M059J (cell line): Measurements from ENCODE around the gene ACTL6A. TPM values are rescaled to one million over a fixed set of nuclear protein-coding genes. Genes with fewer than 3 reads are reported as not detected.
A peak's percentile ranks its signal among the peaks of the same experiment; 100 is the strongest.
"Not testable (repeated sequence)": the region's sequence is repeated elsewhere in the genome, so short reads cannot be mapped to it uniquely, and the experiment has no call there.

Source experiments
- DNase-seq: peaks from one replicate; pipeline ENCODE4 v3.0.0-alpha.2; 2012; ENCODE audit warnings: low read depth
- total RNA-seq: library from RNA; depleted of rRNA; stranded (reverse); fragments of >200 nt; shearing (Covaris generic); gene quantifications from 2 replicates; pipeline ENCODE4 v1.2.3, GENCODE V29; 2014; rRNA removed

ACTL6A gene
- total RNA-seq, result 200 and 265 TPM in 2 replicates

- peak; percentile 100 for DNase-seq
These were observed at the start of gene ACTL6A for GRCh38 chr3:179562591-179563270. Gene ACTL6A (plus strand): TSS chr3:179562926. CDS start chr3:179563093, 167 bp downstream.

DNA sequence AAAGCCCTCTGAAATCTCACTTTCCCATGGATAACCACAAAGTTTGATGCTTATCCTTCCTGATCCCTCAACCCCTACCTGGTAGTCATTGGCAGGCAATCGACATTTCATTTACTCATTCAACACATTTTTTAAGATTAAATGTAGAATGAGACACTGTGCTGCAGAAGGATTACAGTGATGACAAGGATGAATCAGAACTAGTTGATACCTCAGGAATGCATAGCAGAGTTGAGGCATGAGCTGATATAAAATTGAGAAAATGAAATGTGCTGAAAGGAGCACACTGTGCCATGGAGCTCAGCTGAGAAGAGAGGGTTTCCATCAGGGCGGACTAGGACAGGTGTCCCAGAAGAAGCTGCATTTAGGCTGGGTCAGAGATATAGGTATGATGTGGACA is 48.9 kb upstream of the ACTL6A start:
- peak; percentile 22 for DNase-seq

DNA sequence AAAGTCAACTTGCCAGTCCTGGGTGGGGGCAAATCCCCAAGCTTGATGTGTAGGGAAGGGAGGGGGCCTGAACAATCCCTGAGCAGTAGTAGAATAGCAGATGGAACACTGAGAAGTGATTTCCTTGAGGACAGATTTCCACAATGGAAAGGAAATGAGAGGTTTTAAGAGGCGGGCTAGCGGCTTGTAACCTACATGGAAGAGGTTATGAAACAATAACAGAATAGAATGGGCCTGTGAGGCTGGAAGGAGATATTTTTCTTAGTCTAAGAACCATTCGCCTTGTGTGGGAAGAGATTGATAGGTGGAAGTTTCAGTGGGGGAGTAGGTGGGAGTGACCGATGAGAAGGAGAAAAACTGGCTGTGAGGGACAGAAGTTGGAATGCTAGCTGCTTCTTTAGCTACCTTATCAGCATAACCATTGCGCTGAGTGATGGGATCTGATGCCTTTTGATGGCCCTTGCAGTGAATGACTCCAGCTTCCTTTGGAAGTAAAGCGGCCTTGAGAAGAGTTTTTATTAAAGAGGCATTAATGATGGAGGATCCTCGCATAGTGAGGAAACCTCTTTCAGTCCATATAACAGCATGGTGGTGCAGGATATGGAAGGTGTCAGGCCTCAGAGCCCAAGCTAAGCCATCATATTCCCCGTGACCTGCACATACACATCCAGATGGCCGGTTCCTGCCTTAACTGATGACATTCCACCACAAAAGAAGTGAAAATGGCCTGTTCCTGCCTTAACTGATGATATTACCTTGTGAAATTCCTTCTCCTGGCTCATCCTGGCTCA is 46.1 kb upstream of the ACTL6A start:
- not testable (repeated sequence) for DNase-seq

DNA sequence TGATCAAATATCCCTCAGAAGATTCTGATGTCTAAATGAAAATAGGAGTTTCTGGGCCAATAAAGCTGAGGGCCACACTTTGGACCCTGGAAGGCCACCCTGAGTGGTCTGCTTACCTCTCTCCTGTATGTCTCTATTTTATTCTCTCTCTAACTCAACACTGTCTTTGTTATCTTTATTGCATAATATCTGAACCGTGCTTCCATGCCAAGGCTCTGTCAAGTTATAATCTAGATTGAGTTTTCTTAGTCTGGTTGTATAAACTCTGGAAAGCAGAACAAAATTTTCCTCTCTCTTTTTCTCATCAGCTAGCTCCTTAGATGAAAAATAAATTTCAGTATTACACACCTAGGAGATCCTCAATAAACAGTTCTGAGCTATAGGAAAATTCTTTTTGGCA is 36.2 kb upstream of the ACTL6A start:
- DNase-seq, result no peak

- DNase-seq, result peak; percentile 68
These were observed 35.7 kb upstream of the ACTL6A start for GRCh38 chr3:179526989-179527391.

DNA sequence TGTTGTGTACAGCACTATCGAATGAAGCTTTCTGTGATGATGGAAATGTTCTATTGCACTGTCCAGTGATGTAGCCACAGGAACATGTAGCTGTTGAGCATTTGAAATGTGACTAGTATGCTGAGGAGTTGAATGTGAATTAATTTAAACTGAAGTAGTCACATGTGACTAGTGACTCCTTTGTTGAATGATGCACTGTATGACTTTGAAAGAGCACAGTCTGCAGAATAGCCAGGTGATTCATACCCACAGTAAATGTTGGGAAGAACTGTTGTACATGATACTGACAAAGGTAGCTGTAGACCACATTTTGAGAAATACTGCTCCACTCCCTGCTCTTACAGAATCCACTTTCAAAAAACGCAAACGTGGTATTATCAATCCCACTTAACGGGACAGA is 34.0 kb upstream of the ACTL6A start:
- peak; percentile 69 for DNase-seq

DNA sequence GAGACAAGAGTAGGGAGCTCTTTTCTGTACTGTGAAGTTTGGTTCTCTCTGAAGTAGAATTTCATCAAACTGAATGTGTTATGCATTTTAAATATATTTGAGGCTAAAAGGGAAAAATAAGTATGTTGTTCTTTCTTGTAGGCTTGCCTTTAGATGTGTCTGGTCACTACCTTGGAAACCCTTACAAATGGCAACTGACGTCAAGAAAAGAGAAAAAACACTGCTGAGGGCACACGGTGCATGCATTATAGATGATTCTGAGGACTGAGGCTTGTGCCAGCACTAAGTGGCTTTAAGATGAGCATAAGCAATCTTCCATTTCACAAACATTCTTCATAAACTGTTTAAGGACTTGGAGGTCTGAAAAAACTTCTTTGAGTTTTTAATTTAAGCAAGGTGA is 31.1 kb upstream of the ACTL6A start:
- DNase-seq, result no peak

GRCh38 chr3:179533274-179533673 is 29.5 kb upstream of the ACTL6A start:
- no peak for DNase-seq

DNA sequence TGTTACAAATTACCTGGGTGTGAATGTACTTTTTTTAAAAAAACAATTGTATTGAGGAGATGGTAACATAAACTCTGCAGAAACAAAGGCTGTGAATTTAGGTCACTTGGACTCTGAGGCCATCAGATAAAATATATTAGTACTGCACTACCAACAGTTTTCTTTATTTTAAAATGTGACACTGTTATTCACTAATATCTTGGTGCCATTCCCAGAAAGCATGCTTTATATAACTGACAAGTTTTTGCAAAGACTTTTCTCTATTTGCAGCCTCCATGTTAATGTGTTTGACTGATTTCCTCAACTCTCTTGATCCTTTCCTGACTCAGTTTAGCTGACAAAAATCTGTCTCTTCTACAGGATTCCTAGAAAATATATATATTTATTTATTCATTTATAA is 26.5 kb upstream of the ACTL6A start:
- DNase-seq, result no peak

DNA sequence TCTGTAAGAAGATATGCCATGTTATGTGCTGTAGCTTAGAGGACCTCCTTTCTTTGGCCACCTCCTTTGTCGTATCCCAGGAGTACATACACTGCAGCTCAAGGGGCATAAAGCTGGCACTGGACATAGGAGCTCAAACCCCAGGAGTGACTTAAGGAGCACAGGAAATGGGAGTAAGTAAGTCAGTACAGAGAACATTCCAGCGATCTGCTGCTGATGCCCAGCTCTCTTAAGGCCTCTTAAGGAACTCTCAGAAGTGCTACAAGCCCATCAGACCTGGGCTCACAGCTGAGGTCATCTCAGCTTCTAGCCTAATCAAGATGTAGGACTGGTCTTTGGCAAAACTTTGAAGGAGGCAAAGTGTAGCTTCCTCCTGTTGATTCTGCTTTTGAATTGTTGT is 21.6 kb upstream of the ACTL6A start:
- DNase-seq, result no peak

GRCh38 chr3:179541596-179541995 is 21.1 kb upstream of the ACTL6A start:
- DNase-seq, result no peak

GRCh38 chr3:179542375-179542774 is 20.4 kb upstream of the ACTL6A start:
- DNase-seq, result no peak

- peak; percentile 84 for DNase-seq
These were observed 17.6 kb upstream of the ACTL6A start for GRCh38 chr3:179544981-179545645.

DNA sequence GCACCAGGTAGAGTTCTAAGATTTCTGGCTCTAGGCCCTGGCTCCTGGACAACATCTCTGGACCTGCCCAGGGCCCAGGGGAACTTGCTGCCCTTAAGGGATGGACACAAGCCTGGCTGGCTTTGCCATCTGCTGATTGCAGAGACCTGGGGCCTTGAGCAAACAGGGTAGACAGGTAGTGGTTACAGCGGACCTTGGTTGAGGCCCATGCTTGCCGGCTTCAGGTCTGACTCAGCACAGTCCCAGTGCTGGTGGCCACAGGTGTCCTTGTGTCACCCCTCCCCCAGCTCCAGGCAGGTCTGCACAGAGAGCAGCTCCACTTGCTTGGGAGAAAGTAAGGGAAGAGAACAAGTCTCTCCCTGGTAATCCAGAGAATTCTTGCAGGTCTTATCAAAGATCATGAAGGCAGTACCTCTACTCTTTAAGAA is 15.9 kb upstream of the ACTL6A start:
- no peak for DNase-seq

- DNase-seq, result no peak
These were observed 11.2 kb upstream of the ACTL6A start for GRCh38 chr3:179551349-179552105.

DNA sequence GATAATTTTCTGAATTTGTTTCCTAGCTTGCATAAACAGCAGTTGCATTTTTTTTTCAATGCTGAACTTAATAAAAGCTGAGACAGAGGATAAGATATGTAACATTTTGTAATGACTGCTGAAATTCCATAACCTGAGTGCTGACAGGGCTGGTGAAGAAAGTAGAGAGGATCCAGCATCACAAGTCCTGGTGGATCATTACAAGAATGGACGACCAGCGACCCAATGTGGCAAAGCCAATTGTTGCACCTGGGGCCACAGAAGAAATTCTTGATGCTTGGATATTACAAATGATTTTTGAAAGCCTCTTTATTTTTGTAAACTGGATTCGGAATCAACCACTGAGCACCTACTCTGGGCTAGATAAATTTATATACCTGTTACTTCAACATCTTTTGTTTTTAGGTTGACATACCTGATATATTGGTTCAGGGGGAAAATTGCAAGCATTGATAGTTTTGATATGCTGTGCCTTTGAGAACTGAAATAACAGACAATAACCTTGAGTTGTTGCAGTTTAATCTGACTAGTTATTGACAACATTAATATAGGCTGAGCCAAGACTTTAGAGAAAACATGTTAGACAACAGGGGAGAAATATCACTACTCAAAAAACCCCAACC is 3.9 kb upstream of the ACTL6A start:
- peak; percentile 74 for DNase-seq

DNA sequence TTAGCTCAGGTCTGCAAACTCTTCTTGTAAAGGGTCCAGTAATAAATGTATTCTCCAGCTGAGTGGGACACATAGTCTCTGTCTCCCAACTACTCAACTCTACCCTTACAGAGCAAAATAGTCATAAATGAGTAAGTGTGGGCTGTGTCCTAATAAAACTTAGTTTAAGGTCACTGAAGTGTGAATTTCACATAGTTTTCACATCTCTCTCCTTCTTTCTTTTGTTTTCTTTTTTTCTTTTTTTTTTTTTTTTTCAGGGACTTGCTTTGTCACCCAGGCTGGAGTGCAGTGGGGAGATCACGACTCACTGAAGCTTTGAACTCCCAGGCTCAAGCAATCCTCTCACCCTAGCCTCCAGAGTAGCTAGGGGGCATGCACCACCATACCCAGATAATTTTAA is 1.9 kb upstream of the ACTL6A start:
- peak; percentile 36 for DNase-seq

DNA sequence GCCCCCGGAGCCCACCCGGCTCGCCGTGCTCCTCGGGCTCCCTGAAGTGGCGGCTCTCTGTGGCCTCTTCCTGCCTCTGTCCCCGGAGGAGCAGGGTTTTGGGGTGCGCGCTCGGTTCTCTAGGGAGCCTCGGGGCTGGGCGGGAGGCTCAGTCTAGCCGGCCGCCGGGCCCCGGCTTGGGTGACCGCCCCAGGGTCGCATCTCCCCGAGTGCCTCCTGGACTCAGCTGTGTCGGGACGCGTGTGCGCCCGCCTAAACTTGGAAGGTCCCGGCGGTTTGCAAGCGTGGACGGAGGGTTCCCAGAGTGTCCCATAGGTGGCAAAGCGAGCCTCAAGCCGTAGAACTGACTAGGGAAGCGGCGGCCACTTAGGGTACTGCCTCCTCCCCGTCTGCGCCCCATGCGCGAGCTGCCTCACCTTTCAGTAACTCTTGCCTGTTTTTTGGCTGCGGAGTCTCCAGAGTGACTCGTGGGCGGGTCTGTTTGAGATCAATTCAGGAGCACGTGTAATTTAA is 601 bp downstream of the ACTL6A start:
- peak; percentile 89 for DNase-seq

- DNase-seq, result no peak
These were observed 2.8 kb downstream of the ACTL6A start for GRCh38 chr3:179565496-179565895.

- DNase-seq, result no peak
These were observed 18.3 kb downstream of the ACTL6A start for GRCh38 chr3:179580992-179581391.

DNA sequence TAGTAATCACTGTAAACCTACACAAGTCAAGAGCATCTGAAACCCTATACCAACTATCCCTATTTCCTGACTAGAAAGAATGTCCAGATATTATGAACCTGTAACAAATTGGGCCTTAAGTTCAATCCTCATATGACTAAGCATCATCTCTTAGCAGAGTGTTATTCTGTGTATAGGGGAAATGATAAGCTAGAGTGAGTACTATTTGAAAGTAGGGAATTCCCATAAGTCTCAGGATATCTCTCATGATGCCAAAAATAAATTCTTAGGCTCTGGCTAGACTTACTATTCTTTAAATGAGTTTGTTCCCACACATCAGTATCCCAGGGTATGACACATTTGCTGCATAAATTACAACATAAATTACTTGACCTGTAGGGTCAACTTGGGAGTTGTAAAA is 26.4 kb downstream of the ACTL6A start:
- DNase-seq, result peak; percentile 22
